ENCODE results near the gene MYH11. TPM values are rescaled to one million over a fixed set of nuclear protein-coding genes. Genes with fewer than 3 reads are reported as not detected.
A peak's percentile ranks its signal among the peaks of the same experiment; 100 is the strongest.

Gene MYH11
- total RNA-seq, 4 donors from 2014 or later = 13.7 to 139 (median 39.0) TPM

- intact Hi-C loops (cut with DNase I; ENCODE audit: low total_unique reads) = no loop called here
- WGBS, 2 donors = 89% methylated on average over 3 of the region's 3 CpGs
- no peak overlapping the region for H3K4me3 ChIP-seq (ENCODE audit: low read depth, poor library complexity, severe bottlenecking)
- TF ChIP-seq POLR2A (IDR thresholded peaks at IDR 0.05) = no peak
- TF ChIP-seq CTCF (IDR thresholded peaks at IDR 0.05) = no peak
- no peak for DNase-seq (ENCODE audit: low spot score in 2 of 2)
Observed at GRCh38 chr16:15690296-15690695, 166.5 kb downstream of the MYH11 start.

- WGBS, 2 donors = 96 to 99% methylated on average over 3 of the region's 3 CpGs
- DNase-seq (ENCODE audit: low spot score in 2 of 2) = no peak
- no peak for TF ChIP-seq CTCF (IDR thresholded peaks at IDR 0.05)
- TF ChIP-seq POLR2A (IDR thresholded peaks at IDR 0.05) = no peak
- intact Hi-C loops (cut with DNase I; ENCODE audit: low total_unique reads) = no loop called here
- H3K4me3 ChIP-seq (ENCODE audit: low read depth, poor library complexity, severe bottlenecking) = no peak overlapping the region
Observed at GRCh38 chr16:15689290-15689689, 167.5 kb downstream of the MYH11 start.

GRCh38 chr16:15686287-15686686 is 170.5 kb downstream of the MYH11 start:
- no peak for DNase-seq (ENCODE audit: low spot score in 2 of 2)
- no peak overlapping the region for H3K4me3 ChIP-seq (ENCODE audit: low read depth, poor library complexity, severe bottlenecking)
- TF ChIP-seq CTCF (IDR thresholded peaks at IDR 0.05) (no peak), POLR2A (IDR thresholded peaks at IDR 0.05) (no peak)
- 95 to 100% methylated on average over 2 of the region's 2 CpGs for WGBS, 2 donors
- intact Hi-C loops (cut with DNase I; ENCODE audit: low total_unique reads) = no loop called here

- DNase-seq (ENCODE audit: low spot score in 2 of 2) = peak in 1 of 2 donors; percentile 54
- peak in 1 of 3 donors; percentile 24 for TF ChIP-seq CTCF (IDR thresholded peaks at IDR 0.05)
- no peak for TF ChIP-seq POLR2A (IDR thresholded peaks at IDR 0.05)
- no peak overlapping the region for H3K4me3 ChIP-seq (ENCODE audit: low read depth, poor library complexity, severe bottlenecking)
- 42 to 47% methylated on average over 7 of the region's 7 CpGs for WGBS, 2 donors
- intact Hi-C loops (cut with DNase I; ENCODE audit: low total_unique reads) = no loop called here
Observed at GRCh38 chr16:15682105-15682570, 174.7 kb downstream of the MYH11 start.

- no peak overlapping the region for H3K4me3 ChIP-seq (ENCODE audit: low read depth, poor library complexity, severe bottlenecking)
- DNase-seq (ENCODE audit: low spot score in 2 of 2) = no peak
- intact Hi-C loops (cut with DNase I; ENCODE audit: low total_unique reads) = no loop called here
- TF ChIP-seq CTCF (IDR thresholded peaks at IDR 0.05) (no peak), POLR2A (IDR thresholded peaks at IDR 0.05) (no peak)
- 91 to 94% methylated on average over 5 of the region's 5 CpGs for WGBS, 2 donors
Observed at GRCh38 chr16:15677447-15677846, 179.4 kb downstream of the MYH11 start.

- DNase-seq (ENCODE audit: low spot score in 2 of 2) = no peak
- WGBS, 2 donors = 80 to 85% methylated on average over 10 of the region's 10 CpGs
- no peak for TF ChIP-seq POLR2A (IDR thresholded peaks at IDR 0.05)
- no peak for TF ChIP-seq CTCF (IDR thresholded peaks at IDR 0.05)
- no peak overlapping the region for H3K4me3 ChIP-seq (ENCODE audit: low read depth, poor library complexity, severe bottlenecking)
- intact Hi-C loops (cut with DNase I; ENCODE audit: low total_unique reads) = no loop called here
Observed at GRCh38 chr16:15676506-15676905, 180.3 kb downstream of the MYH11 start.

Data from lower leg skin (tissue), 4 donors.